ENCODE measurements around the gene GPC5.
"Not testable (repeated sequence)": the region's sequence is repeated elsewhere in the genome, so short reads cannot be mapped to it uniquely, and the experiment has no call there.

Gene GPC5

GRCh38 chr13:91659256-91660075, 261.0 kb downstream of the GPC5 start:
- no peak for TF ChIP-seq CTCF (IDR thresholded peaks at IDR 0.05; ENCODE audit: control extremely low read depth, extremely low read depth, low read depth, missing control alignments)
- ChIA-PET POLR2A (no interaction called here), CTCF (interaction anchor here (0.8 to 1.6 kb wide), 3 partner anchors 12 to 17 kb away, joined by 3 to 5 read pairs (median 4); no protein-coding TSS in a partner anchor)
- DNase-seq (ENCODE audit: extremely low spot score) = no peak

GRCh38 chr13:91660076-91660415, 261.6 kb downstream of the GPC5 start:
- CTCF ChIA-PET = interaction anchor here (1.5 kb wide), 1 partner anchor 17 kb away, joined by 4 read pairs; no protein-coding TSS in a partner anchor
- TF ChIP-seq CTCF (IDR thresholded peaks at IDR 0.05; ENCODE audit: control extremely low read depth, extremely low read depth, low read depth, missing control alignments) = no peak
- POLR2A ChIA-PET = no interaction called here
- no peak for DNase-seq (ENCODE audit: extremely low spot score)

GRCh38 chr13:91661692-91662490, 263.5 kb downstream of the GPC5 start:
- TF ChIP-seq CTCF (IDR thresholded peaks at IDR 0.05; ENCODE audit: control extremely low read depth, extremely low read depth, low read depth, missing control alignments) = no peak
- DNase-seq (ENCODE audit: extremely low spot score) = no peak
- ChIA-PET CTCF (interaction anchor here (2.0 kb wide), 1 partner anchor 14 kb away, joined by 5 read pairs; no protein-coding TSS in a partner anchor), POLR2A (no interaction called here)

- CTCF ChIA-PET = interaction anchor here (1.2 to 2.0 kb wide), 3 partner anchors 13 to 35 kb away, joined by 3 to 5 read pairs (median 4); no protein-coding TSS in a partner anchor
- DNase-seq (ENCODE audit: extremely low spot score) = no peak
- POLR2A ChIA-PET = no interaction called here
- TF ChIP-seq CTCF (IDR thresholded peaks at IDR 0.05; ENCODE audit: control extremely low read depth, extremely low read depth, low read depth, missing control alignments) = no peak
Observed at GRCh38 chr13:91664039-91664438, 265.6 kb downstream of the GPC5 start.

GRCh38 chr13:91667486-91667885, 269.1 kb downstream of the GPC5 start:
- TF ChIP-seq CTCF (IDR thresholded peaks at IDR 0.05; ENCODE audit: control extremely low read depth, extremely low read depth, low read depth, missing control alignments) = no peak
- CTCF ChIA-PET = no interaction called here
- POLR2A ChIA-PET = no interaction called here
- DNase-seq (ENCODE audit: extremely low spot score) = no peak

- no peak for DNase-seq (ENCODE audit: extremely low spot score)
- POLR2A ChIA-PET = no interaction called here
- CTCF ChIA-PET = no interaction called here
- TF ChIP-seq CTCF (IDR thresholded peaks at IDR 0.05; ENCODE audit: control extremely low read depth, extremely low read depth, low read depth, missing control alignments) = no peak
Observed at GRCh38 chr13:91668866-91669495, 270.6 kb downstream of the GPC5 start.

- DNase-seq (ENCODE audit: extremely low spot score); CTCF ChIA-PET; POLR2A ChIA-PET: not testable (repeated sequence)
Observed at GRCh38 chr13:91674347-91674746, 275.9 kb downstream of the GPC5 start.

Data from GM10248 (cell line).